GM19043 (cell line): ENCODE results near the gene SNX24.
A peak's percentile ranks its signal among the peaks of the same experiment; 100 is the strongest.
"Not testable (repeated sequence)": the region's sequence is repeated elsewhere in the genome, so short reads cannot be mapped to it uniquely, and the experiment has no call there.

Source experiments
- ATAC-seq: cut with Tn5 transposase; IDR thresholded peaks from one replicate; pipeline ENCODE4 v1.9.1; 2021; ENCODE audit warnings: low read depth; ENCODE audit not compliant: unreplicated experiment

The SNX24 gene

GRCh38 chr5:122870219-122870856 lies 24.9 kb downstream of the SNX24 start:
- no peak for ATAC-seq

DNA sequence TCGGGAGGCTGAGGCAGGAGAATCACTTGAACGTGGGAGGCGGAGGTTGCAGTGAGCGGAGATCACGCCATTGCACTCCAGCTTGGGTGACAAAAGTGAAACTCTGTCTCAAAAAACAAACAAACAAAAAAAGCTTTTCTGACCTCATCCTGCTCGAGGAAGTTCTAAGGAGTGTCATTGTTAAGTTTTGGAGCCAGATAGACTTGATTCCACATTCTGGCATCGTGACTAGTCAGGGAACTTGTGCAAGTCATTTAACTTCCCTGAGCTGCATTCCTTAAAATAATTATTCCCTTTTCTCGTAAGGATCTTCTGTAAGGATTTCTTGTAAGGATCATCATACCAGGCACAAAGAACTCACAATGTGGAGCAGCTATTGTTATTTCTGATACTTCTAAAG lies 26.2 kb downstream of the SNX24 start:
- ATAC-seq = no peak

DNA sequence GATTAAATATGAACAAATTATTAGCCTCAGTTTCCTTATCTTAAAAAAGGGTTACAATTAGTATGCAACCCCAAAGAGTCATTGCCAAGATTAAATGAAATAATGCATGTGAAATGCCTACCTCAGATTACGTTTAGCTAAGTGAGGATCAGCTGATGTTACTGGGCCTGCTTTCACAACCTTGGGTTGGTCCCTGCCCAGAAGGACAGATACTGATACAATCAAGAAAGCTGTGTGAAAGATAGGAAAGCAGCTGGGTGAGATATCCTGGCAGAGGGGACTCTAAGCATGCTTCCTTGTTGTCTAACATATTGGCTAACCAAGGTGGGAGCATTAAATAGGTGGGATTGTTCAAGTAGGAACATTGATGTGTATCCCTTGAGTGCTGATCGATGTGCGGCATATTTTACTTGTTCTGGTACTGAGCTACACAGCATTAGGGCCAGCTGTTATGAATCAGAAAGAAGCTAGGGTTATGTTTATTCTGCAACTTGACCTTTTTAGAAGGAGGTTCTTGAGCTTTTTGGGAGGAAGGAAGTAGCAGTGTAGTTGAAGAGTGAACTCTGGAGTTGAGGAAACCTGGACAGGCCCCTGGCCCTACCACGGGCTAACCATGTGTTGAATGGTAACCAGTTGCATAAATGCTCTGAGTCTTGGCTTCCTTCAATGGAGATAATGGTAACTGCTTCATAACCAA lies 28.9 kb downstream of the SNX24 start:
- ATAC-seq = no peak

GRCh38 chr5:122877518-122877917 lies 32.1 kb downstream of the SNX24 start:
- peak; percentile 62 for ATAC-seq

DNA sequence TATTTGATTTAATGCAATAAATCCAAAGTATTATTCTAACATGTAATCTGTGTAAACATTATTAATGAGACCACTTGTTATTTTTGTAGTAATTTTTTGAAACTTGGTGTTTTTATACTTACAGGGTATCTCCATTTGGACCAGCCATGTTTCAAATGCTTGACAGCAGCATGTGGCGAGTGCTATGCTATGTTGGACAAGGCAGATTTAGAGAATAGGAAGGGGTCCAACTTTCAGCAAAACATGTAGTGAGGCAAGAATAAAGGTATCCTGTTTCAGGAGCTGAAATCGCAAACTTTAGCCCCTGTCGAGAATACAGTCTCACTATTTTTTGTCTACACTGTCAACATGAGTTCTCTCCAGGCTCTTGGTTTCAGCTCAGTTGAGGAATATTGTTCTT lies 33.7 kb downstream of the SNX24 start:
- ATAC-seq = no peak

- no peak for ATAC-seq
Observed at GRCh38 chr5:122880170-122880689, 34.8 kb downstream of the SNX24 start.

- ATAC-seq = peak; percentile 62
Observed at GRCh38 chr5:122880749-122881148, 35.3 kb downstream of the SNX24 start.

GRCh38 chr5:122882831-122883230 lies 37.4 kb downstream of the SNX24 start:
- ATAC-seq = no peak

- ATAC-seq = no peak
Observed at GRCh38 chr5:122885045-122885517, 39.7 kb downstream of the SNX24 start.

DNA sequence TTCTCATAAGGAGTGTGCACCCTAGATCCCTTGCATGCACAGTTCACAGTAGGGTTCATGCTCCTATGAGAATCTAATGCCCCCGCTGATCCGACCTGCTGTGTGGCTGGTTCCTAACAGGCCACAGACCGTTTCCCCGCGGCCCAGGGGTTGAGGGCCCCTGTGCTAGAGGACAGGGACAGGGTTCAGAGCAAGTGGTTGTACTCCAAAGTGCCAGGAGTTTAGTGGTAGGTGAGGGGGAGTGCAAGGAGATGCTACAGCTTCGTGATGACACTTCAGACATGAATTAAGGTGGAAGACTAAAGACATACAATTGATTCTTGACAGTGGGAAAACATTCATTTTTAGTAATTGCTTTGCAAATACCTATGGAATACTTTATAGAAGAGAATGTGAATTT lies 40.5 kb downstream of the SNX24 start:
- no peak for ATAC-seq

- no peak for ATAC-seq
Observed at GRCh38 chr5:122895141-122895540, 49.7 kb downstream of the SNX24 start.

GRCh38 chr5:122896598-122897282 lies 51.3 kb downstream of the SNX24 start:
- ATAC-seq = no peak

DNA sequence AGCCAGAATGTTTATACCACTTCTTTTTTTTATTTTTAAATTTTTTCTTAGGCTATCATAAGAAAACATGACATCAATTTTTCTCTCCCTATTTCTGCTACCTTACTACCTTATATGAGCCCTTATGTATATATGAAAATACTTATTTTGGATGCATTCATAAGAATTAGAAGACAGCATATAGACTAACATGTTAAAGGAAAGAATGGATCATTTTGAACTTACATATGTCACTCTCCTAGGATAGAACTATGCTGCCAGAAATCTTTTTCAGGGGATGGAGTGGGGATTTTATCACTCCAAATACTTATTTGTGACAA lies 51.8 kb downstream of the SNX24 start:
- ATAC-seq = no peak

DNA sequence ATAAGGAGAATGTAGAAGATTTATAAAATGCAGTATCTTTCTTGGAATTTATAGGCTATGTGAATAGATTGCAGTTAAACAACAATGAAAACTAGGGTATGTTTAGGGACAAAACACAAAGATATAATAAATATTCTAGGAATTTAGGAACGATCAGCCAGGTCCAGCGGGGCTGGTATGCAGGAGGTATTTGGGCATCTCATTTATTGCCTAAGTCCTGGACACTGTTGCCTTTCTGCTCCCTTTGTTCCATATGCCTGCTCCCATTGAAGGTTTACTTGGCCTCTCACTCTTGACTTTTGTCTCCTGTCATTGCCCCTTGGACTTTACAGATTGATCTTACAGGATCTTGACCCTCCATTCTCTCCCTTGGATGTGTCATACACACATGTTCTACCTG lies 55.9 kb downstream of the SNX24 start:
- no peak for ATAC-seq

DNA sequence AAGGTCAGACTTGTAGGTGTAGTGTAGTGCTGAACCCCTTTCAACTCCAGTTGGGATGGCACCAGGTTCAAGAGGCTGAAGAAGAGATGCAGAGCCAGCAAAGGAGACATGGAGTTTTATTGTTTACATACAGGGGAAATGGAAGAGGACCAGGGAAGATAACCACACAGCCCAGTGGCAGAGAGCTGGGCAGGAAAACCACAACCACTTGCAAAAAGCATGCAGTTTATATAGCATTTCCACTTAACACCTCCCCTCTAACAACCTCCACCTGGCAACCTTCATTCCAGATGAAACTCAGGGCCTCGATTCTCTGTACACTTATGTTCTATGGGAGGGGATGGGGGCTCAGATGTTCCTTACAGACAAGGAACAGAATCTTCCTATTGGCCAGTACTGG lies 56.9 kb downstream of the SNX24 start:
- no peak for ATAC-seq

DNA sequence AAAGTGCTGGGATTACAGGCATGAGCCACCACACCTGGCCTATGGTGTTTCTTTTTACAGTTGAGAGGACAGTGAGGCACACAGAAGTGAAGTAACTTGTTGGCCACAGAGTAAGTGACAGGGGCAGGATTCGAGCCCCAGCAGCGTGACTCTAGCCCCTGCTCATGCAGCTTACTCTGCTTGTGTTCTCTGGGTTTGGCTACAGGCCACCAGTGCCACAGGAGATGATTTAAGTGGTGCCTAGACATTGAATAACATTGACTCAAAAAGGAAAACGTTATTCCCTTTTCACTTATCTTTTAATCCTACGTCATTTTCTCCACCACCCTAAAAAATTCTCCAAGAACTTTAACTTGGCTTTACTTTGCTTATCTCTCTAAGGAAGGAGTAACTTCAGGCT lies 61.4 kb downstream of the SNX24 start:
- ATAC-seq = no peak

DNA sequence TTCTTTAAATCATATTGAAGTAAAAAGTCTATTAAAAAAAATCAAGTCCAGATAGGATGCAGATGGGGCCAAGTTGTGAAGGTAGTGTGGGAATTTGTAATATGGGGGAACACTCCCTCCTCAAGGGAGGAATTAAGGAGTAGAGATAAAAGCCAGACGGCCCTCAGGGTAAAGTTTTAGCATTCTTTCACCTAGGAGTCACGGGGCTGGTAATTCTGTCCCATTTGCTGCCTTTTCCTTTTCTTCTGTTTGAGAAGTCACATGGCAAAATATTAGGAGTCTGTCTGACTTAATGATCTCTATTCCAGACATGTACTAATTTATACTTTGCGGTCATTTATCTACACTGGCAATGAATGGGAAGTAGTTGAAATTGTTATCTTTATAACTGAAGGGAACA lies 61.9 kb downstream of the SNX24 start:
- ATAC-seq = no peak

GRCh38 chr5:122908108-122908507 lies 62.7 kb downstream of the SNX24 start:
- ATAC-seq = no peak

GRCh38 chr5:122908662-122909061 lies 63.2 kb downstream of the SNX24 start:
- no peak for ATAC-seq

DNA sequence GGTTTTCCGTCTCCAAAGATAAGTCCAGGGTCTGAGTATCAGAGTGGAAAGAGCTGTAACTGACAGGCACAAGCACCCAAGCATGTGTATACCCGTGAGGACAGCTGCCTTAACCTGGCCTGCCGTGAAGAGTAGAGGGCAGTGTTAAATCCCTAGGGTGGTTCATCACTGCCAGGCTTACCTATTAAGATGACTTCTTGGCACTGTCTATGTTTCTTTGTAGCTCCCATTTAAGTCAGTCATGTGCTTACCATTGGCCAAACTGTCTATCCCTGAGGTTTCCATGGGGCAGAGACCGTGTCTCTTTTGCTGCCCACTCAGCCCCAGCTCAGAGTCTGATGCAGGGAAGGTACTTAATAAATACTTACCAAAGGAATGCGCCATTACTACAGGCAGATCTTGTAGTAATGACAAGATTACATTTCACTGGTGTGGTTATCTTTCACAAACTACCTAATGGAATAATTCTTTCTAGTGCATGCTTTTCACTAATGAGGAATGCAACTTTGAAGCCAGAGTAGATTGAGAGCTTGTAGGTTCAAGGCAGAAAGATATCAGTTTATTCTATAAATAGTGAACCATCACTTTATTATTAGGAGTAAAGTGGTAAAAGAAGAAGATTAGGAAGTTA lies 64.2 kb downstream of the SNX24 start:
- ATAC-seq = no peak

DNA sequence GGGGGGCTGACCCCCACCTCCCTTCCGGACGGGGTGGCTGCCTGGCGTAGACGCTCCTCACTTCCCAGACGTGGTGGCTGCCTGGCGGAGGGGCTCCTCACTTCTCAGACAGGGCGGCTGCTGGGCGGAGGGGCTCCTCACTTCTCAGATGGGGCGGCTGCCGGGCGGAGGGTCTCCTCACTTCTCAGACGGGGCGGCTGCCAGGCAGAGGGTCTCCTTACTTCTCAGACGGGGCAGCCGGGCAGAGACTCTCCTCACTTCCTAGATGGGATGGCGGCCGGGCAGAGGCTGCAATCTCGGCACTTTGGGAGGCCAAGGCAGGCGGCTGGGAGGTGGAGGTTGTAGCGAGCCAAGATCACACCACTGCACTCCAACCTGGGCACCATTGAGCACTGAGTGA lies 68.0 kb downstream of the SNX24 start:
- not testable (repeated sequence) for ATAC-seq
